AG10803 (cell line): Measurements from ENCODE around the gene ADA.

Source experiments
- DNase-seq: peaks from one replicate; pipeline ENCODE4 v3.0.0; 2010; ENCODE audit warnings: low read depth
- H3K4me3 ChIP-seq: 2 replicates; pipeline ENCODE4 v1.5.1; 2011; ENCODE audit warnings: mild to moderate bottlenecking, low read length, control low read depth
- TF ChIP-seq, protein P1 (sequence below): conservative IDR thresholded peaks from 2 replicates; pipeline ENCODE4 v1.5.1; 2011; ENCODE audit warnings: mild to moderate bottlenecking, low read length, control low read depth, inconsistent platforms

Gene ADA

DNA sequence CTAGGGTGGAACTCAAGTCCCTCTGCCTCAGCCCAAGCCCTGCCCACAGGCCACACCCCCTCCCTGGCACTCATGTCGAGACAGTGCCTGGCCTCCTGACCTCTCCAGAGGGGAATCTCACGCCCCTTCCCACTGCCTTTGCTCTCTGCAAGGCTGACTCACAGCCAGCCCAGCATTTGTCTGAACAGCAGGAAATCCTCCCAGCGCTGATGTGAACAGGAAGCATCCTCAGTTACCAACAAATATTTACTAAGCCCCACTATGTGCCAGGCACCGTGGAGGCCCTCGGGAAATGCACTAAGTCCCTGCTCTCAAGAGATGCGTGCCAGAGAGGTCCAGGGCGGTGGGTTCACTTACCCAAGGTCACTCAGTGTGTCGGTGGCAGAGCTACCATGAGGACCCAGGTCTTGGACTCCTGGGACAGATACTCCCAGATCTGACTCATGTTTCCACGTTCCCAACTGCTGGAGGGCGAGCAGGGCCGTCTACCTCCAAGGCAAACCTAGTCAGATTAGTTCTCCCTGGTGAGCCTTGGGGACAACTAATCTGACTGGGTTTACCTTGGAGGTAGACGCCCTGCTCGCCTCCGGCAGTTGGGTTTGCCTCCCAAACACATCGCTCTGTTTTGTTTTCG is 7.8 kb downstream of the ADA start:
- H3K4me3 ChIP-seq = no peak overlapping the region
- TF ChIP-seq, protein P1, sequence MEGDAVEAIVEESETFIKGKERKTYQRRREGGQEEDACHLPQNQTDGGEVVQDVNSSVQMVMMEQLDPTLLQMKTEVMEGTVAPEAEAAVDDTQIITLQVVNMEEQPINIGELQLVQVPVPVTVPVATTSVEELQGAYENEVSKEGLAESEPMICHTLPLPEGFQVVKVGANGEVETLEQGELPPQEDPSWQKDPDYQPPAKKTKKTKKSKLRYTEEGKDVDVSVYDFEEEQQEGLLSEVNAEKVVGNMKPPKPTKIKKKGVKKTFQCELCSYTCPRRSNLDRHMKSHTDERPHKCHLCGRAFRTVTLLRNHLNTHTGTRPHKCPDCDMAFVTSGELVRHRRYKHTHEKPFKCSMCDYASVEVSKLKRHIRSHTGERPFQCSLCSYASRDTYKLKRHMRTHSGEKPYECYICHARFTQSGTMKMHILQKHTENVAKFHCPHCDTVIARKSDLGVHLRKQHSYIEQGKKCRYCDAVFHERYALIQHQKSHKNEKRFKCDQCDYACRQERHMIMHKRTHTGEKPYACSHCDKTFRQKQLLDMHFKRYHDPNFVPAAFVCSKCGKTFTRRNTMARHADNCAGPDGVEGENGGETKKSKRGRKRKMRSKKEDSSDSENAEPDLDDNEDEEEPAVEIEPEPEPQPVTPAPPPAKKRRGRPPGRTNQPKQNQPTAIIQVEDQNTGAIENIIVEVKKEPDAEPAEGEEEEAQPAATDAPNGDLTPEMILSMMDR = no peak
- DNase-seq = peak; percentile 79

DNA sequence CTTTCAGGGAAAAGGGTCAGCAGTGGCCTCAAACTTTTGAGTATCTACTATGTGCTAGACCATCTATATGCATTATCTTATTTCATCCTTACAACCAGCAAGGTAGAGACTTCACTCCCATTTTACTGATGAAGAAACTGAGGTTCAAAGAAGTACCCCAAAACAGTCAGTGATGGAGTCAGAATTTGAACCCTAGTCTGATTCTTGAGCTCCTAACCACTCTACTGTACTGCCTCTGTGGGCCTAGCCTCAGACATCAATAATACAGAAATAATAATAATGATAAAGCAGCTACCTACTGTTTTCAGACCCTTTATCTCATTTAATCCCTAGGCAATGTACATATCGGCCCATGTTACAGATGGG is 8.4 kb downstream of the ADA start:
- TF ChIP-seq, protein P1 = no peak
- DNase-seq = no peak
- no peak overlapping the region for H3K4me3 ChIP-seq

DNA sequence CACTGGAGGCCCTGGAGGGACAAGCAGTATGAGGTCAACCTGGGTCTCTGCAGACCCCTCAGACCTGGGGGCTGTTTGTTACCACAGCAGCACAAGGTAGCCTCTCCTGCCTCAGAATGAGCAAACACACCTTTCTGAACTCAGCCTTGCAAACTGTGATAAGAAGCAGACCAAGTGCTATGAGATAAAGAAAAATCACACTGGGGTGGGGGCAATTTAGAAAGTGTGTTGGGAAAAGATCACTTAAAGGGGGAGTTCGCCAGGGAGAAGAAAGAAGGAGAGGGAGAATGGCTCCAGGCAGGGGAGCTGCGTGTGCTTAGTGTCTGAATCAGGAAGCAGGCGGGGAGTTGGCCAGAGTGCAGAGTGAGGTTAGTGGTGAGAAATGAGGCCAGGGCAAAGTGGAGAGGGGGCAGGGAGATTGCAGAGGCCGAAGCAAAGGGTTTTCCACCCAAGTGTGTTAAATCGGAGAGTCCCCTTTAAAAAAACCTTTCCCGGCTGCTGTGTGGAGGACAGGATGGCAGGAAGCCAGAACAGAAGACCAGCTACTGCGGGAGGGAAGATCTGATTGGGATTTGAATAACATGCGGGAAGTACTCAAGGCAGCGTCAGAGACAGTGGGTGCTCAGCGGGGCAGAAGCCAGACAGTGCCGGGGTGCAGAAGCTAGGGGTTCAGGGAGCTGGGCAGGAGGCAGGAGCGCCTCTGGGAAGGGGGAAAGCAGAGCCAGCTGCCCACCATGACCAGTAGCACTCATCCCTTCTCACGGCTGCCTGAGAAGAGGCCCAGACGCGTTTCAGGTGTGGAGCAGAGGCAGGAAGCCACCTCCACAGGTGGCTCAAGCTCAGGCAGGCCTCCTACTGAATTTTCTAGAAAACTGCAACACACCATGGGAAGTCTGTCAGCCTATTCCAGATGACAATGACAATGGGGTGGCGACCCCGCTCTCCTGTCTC is 9.0 kb downstream of the ADA start:
- peak; percentile 79 for DNase-seq
- TF ChIP-seq, protein P1 = 0 out of 2 replicates have a peak, but pooled peaks have one; percentile 4
- no peak overlapping the region for H3K4me3 ChIP-seq

DNA sequence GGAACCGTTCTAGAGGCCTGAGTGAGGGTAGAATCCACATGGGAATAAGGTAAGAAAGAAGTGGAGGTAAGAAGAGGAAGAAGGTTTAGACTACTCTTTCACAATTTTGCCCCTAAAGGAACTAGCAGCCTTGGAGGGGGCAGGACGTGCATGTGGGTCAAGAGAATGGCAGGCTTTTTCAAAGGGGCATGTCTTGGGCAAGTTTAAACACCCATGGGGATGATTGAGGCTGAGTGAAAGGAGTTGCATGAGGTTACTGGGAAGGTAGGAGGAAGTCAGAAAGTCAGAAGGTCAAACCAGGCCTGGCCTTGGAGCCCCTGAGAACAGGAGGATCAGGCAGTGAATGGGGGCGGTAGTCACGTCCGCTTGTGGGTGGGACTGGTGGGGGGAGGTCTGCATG is 10.2 kb downstream of the ADA start:
- TF ChIP-seq, protein P1 = no peak
- DNase-seq = no peak

DNA sequence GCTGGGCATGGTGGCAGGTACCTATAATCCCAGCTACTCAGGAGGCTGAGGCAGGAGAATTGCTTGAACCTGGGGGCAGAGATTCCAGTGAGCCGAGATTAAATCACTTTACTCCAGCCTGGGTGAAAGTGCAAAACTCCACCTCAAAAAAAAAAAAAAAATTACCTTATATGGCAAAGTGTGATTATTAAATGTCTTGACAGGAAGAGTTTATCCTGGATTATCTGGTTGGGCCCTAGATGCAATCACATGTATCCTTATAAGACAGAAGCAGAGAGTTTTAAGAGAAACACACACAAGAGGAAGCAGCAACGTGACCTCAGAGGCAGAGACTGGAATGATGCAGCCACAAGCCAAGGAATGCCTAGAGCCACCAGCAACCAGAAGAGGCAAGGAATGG is 11.0 kb downstream of the ADA start:
- no peak for DNase-seq
- TF ChIP-seq, protein P1 = no peak
- no peak overlapping the region for H3K4me3 ChIP-seq

More for the DNA sequence above, 10.2 kb downstream of the ADA start:
- no peak overlapping the region for H3K4me3 ChIP-seq

DNA sequence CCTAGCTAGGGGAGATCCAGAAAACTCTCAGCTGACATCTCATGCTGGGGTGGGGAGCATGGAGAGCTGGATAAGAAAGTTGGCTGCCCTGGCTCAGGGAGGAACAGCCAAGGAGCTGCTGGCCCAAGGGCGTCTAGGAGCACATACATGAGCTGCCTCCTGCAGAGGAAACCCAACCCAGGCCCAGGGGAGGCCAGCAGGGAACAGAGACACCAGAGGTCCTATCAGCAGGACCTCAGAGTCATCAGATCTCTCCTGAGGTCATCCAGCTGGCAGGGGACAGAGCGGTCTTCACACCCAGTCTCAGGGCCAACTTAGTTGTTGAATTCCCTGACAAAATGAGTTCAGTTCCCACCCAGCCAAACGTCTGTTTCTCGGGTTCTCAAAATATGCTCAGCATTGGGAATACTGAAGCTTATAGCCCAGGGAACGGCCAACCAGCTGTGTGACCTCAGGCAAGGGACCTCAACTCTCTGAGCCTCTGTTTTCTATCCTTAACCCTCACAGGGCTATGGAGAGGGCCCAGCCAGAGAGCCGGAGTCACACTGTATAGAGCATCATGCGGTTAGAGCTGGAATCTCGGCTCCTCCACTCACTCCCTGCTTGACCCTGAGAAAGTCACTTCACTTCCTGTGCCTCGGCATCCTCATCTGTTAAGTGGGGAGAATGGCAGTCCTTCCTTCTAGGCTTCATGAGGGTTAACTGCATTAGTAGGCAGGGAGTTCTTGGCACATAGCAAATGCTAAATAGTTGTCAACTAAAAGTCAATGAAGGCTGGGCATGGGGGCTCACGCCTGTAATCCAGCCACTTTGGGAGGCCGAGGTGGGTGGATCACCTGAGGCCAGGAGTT is 13.8 kb downstream of the ADA start:
- DNase-seq = no peak
- TF ChIP-seq, protein P1 = no peak
- H3K4me3 ChIP-seq = no peak overlapping the region
